Peyer's patch (tissue), 4 donors: ENCODE measurements around the gene TBXA2R.

Source experiments
- POLR2A ChIP-seq, 2 donors: fragments of 450-650 bp; IDR thresholded peaks; one replicate each; pipeline ENCODE4 v1.5.1; 2017; ENCODE audit warnings: antibody characterized with exemption in 2 of 2, mild to moderate bottlenecking in 2 of 2, moderate library complexity in 2 of 2
- TF ChIP-seq, protein P1 (sequence below), 6 experiments: fragments of 450-650 bp in 4 of 6; fragments of 200-600 bp in 2 of 6; sonication (generic) in 1 of 6; IDR thresholded peaks; one replicate each; pipeline ENCODE4 v1.5.1; 2017 to 2019; ENCODE audit warnings: antibody characterized with exemption in 6 of 6, mild to moderate bottlenecking in 3 of 6, moderate library complexity in 1 of 6

DNA sequence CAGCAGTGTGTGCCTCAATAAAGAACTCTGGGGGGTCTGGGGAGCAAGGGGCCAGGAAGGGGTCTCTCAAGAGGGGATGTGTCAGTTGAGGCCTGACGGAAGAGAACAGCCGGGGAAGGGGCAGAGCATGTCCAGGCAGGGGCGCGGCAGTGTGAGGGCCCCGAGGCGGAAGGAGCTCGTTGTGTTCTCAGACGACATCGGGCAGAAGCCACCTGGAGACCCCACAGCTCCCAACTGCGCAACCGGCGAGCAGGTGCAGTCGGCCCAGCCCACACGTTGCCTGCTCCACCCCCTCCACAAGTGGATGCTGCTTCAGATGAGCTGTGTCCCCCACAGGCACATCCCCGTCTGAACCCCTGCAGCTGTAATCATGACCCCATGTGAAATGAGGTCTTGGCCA lies 15.0 kb upstream of the TBXA2R start:
- TF ChIP-seq, protein P1, sequence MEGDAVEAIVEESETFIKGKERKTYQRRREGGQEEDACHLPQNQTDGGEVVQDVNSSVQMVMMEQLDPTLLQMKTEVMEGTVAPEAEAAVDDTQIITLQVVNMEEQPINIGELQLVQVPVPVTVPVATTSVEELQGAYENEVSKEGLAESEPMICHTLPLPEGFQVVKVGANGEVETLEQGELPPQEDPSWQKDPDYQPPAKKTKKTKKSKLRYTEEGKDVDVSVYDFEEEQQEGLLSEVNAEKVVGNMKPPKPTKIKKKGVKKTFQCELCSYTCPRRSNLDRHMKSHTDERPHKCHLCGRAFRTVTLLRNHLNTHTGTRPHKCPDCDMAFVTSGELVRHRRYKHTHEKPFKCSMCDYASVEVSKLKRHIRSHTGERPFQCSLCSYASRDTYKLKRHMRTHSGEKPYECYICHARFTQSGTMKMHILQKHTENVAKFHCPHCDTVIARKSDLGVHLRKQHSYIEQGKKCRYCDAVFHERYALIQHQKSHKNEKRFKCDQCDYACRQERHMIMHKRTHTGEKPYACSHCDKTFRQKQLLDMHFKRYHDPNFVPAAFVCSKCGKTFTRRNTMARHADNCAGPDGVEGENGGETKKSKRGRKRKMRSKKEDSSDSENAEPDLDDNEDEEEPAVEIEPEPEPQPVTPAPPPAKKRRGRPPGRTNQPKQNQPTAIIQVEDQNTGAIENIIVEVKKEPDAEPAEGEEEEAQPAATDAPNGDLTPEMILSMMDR (IDR thresholded peaks at IDR 0.05), result no peak
- no peak for TF ChIP-seq POLR2A (IDR thresholded peaks at IDR 0.05)
